ENCODE results near the gene TMC2.

TMC2 gene

DNA sequence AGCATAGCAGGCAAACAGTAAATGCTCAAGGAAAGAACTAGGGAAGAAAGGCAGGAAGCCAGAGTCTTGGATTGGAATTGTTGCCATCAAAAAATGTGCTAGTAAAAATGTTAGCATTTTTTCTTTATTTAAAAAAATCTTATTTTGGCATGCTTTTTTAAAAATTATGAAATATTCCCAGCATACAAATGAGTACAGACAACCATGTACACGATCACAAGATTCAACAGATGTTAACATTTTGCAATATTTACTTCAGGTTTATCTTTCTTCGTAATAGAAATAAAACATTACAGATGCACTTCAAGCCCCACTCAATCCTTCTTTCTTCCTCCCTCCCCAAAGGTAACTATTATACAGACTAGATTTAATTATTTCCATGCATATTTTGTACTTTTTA is 88.7 kb downstream of the TMC2 start:
- DNase-seq (ENCODE audit: low read depth): no peak

DNA sequence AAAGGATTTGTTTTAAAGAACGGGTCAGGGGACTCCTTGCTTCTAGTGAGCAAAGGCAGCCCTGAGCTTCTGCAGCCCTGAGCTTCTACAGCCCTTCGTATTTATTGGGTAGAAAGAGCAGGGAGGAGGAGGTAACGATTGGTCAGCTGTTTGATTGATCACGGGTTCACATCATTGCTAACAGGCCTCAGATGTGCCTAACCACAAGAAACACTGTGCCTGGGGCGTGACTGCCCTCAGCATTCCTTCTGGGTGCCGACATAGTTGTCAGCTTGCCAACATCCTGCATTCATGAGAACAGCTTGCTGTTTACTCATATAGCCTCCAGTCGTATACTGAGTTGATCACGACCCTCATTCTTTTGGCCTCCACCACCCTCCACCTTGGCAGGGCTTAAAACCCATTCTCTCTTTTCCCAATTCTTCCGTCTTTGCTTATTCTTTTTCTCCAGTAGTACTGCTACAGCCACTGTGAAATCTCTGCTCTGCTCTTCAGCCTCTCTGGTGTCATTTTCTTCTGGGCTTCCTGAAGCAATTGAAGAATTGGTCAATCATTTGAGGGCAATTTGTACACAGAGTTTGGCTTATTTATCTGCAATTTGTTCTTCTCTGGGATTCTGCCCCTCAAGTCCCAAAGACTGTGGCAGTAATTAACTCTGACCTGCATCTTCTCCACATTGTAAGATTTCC is 90.6 kb downstream of the TMC2 start:
- peak; percentile 76 for DNase-seq (ENCODE audit: low read depth)

DNA sequence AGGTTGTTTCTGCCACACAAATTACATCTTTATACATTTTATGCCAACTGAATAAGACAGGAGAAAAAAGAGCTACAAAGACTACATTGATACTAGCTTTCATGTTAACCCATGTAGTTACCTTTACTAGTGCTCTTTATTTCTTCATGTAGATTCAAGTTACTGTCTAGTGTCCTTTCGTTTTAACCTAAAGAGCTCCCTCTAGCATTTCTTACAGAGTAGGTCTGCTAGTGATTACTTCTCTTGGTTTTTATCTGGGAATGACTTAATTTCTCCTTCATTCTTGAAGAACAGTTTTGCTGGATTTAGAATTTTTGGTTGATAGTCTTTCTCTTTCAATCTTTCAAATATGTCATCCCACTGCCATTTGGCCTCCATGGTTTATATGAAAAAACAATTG is 94.9 kb downstream of the TMC2 start:
- DNase-seq (ENCODE audit: low read depth): no peak

DNA sequence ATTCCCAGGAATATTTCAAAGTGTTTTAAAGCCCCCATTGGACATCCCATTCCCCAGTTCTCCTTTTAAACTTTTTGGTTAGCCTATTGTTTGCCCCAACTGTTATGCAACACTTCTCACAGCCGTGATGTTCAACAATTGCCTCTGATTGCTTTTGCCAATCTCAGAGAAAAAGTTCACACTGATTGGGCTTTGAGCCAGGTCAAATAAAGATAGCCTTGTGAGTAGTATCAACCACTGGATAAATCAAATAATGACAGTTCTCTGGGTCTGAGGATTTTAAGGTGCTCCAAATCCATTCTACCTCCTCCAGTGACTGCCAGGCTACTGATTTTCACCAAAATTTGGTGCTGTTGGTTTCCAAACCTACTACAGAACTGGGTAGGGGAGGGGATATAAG is 97.0 kb downstream of the TMC2 start:
- DNase-seq (ENCODE audit: low read depth): no peak

DNA sequence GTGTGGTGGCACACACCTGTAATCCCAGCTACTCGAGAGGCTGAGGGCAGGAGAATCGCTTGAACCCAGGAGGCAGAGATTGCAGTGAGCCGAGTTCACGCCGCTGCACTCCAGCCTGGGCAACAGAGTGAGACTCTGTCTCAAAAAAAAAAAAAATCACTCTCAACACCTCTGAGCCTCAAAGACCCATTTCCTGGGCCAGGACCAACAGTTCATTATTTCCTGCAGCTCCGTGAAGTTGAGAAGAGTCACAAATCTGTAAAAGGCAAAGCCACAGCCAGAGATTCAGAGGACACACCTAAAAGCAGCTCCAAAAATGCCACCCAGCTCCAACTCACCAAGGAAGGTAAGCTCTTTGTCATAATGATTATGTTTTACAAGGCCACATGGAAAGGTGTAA is 100.9 kb downstream of the TMC2 start:
- no peak for DNase-seq (ENCODE audit: low read depth)

DNA sequence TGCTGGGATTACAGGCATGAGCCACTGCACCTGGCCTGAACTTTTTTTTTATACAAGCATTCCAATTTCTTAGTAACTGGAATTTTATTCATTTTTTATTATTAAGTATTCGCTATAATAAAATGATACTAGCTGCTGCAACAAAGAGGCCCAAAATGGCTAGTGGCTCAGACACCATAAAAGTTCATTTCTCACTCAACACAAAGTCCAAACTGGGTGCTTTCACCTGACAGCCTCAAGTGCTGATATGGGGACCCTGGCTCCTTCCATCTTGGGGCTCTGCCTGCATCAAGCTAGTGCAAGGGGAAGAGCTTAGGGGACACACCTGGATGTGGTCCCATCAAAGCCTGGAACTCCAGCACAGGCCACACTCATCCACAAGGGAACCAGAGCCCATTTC is 103.9 kb downstream of the TMC2 start:
- no peak for DNase-seq (ENCODE audit: low read depth)

GRCh38 chr20:2640899-2641298 is 104.5 kb downstream of the TMC2 start:
- DNase-seq (ENCODE audit: low read depth): no peak

DNA sequence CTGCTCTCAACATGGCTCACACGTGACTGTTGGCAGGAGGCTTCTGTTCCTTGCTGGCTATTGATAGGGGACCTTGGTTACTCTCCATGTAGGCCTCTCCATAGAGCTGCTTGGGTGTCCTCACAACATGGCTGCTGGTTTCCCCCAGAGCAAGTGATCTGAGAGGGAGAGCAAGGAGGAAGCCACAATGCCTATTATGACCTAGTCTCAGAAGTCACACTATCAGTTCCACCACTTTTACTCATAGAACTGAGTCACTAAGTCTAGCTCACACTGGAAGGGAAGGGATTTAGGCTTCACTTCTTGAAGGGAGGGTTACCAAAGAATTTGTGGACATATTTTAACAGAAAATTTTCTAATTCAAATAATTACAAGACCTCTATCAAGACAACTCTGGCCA is 107.3 kb downstream of the TMC2 start:
- DNase-seq (ENCODE audit: low read depth): no peak

DNA sequence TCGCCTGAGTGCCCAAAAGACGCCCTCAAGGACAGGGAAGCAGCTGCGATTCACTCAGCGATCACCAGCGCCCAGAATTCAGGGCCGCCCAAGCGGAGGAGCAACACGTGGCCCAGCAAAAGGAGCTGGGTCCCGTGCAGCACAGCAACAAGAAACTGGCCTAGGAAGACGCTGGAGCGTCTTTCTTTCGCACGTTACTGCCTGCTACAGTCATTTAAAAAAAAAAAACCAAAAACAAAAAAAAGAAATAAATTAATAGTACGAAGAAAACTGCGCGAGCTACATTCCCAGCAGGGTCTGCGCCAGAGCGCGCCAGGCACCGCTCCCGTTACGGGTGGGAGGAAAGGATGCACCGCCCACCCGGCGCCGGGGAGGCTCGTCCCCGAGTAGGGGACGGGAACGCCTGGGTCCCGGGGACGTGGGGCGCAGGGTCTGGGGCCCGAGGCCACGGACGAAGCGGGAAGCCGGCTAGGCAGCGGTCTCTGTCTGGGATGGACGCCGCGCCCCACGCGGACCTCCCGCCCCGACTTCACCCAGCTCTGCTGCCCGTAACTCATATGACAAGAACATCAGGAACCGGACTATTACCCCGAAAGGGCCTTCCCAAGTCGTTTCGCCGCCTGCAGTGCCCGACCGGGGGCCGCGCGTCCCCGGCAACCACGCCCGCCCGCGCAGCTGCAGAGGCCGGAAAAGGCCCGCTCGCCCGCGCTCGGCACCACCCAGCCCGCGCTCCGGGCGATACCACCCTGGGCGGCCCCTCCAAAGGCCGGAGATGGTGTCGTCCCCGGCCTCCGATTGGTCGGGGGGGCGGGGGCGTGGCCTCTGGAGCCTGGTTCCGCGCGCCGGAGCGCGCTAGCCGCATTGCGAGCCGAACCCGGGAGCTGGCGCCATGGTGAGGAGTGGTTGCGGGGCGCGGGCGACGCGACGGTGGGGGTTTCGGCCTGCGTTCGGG is 115.7 kb downstream of the TMC2 start, which contains the start of gene NOP56:
Gene NOP56 (plus strand): TSS at position 861 of the 952 bp plus-strand sequence. CDS start 29 bp downstream, at position 890.
- DNase-seq (ENCODE audit: low read depth): peak; percentile 79

DNA sequence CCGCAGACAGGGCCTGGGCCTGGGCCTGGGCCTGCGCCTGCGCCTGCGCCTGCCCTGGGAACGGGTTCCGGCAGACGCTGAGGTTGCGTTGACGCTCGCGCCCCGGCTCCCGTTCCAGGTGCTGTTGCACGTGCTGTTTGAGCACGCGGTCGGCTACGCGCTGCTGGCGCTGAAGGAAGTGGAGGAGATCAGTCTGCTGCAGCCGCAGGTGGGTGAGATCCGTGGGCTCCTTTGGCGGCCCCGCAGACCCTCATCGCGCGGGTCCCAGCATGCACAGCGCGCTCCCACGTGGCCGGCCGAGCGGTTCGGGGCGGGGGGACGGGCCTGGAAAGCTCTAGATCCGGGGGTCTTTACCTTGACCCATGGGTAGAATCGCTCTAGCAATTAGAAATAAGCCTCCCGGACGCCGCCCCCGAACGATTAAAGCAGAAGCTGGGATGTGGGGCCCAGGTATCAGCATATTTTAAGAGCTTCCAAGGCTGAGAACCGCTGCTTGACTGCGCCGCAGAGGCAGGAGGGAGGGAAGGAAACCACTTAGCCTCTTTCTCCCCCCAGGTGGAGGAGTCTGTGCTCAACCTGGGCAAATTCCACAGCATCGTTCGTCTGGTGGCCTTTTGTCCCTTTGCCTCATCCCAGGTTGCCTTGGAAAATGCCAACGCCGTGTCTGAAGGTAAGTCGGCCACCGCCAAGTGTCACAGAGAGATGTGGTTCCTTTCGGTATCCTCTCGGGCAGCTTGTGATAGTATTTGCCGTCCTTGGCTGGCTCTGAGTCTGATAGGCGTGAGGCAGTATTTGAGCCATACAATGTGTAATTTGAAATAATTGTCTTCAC is 116.6 kb downstream of the TMC2 start:
- DNase-seq (ENCODE audit: low read depth): peak; percentile 23

DNA sequence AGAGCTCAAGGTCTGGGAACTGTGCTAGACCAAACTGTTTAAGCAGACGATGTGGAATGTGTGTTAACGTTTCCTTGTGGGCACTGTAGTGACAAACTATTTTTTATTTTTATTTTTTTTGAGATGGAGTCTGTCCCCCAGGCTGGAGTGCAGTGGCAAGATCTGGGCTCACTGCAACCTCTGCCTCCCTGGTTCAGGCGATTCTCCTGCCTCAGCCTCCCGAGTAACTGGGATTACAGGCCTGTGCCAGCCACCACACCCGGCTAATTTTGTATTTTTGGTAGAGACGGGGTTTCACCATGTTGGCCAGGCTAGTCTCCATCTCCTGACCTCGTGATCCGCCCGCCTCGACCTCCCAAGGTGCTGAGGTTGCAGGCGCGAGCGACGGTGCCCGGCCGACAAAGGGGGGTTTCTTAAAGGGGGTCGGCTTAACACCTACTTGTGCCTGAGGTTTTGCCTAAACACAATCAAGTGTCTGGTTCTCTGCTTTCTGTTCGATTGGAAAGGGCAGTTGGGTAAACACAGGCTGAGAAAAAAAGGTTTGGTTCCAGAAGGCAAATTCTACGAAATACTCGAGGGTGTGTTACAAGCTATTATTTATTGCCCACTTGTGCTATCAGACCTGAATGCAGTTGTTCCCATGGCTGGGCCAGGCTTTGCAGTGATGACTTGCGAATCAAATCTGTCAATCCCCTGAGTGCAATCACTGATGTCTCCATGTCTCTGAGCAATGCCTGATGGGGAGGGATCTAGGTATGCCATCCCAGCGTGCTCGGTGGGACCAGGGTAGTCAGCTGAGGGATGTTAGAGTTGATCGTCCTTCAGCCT is 117.4 kb downstream of the TMC2 start:
- no peak for DNase-seq (ENCODE audit: low read depth)

GRCh38 chr20:2654384-2654822 is 118.0 kb downstream of the TMC2 start:
- DNase-seq (ENCODE audit: low read depth): no peak

DNA sequence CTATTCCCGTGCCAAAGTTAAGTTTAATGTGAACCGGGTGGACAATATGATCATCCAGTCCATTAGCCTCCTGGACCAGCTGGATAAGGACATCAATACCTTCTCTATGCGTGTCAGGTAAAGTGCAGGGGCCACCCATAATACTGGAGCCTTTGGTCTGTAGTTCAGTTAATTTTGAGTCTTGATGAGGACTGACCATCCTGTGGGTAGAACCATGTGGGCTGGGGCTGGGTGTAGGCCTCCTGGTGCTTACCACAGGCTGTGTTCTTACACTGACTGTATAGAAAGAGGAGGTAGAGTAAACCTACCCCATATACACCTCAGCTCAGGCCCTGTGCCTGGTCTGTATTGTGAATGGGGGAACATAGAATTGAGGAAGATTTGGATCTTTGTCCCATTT is 118.5 kb downstream of the TMC2 start:
- DNase-seq (ENCODE audit: low read depth): no peak

DNA sequence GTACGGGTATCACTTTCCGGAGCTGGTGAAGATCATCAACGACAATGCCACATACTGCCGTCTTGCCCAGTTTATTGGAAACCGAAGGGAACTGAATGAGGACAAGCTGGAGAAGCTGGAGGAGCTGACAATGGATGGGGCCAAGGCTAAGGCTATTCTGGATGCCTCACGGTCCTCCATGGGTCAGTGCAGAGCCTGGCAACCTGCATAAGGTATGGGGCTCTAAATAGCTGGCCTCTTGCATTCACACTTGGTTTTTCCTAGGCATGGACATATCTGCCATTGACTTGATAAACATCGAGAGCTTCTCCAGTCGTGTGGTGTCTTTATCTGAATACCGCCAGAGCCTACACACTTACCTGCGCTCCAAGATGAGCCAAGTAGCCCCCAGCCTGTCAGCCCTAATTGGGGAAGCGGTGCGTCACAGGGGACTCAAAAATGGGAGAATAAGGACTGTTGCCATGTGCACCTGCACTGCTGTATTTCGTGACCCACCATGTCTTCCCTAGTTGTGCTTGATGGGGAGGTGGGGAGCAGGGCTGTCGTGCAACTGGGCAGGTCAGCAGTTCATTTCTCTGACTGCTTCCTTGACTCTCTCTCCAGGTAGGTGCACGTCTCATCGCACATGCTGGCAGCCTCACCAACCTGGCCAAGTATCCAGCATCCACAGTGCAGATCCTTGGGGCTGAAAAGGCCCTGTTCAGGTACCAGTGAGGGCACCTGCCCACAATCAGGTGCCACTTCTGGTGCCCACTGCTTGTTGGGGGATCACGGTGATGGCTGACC is 119.2 kb downstream of the TMC2 start:
- no peak for DNase-seq (ENCODE audit: low read depth)

- DNase-seq (ENCODE audit: low read depth): no peak
Measured at GRCh38 chr20:2656471-2657117, 120.2 kb downstream of the TMC2 start.

DNA sequence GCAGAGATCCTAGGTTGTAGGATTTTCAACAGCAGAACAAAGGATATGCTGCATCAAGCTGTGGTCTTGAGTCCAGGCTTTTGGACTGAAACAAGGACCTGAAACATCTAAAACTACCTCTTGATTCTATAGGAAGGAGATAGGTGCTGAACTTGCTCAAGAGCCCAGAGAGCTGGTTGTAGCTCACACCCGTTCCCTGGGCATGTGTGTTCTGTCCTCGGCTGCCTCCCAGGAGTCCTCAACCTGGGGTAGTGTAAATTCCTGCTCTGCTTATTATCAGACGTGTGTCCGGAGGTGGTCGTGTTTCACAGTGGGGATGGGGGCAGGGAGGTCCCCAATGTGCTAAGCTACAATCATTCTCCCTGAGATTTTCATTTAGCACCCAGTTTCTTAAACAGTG is 120.9 kb downstream of the TMC2 start:
- DNase-seq (ENCODE audit: low read depth): no peak

DNA sequence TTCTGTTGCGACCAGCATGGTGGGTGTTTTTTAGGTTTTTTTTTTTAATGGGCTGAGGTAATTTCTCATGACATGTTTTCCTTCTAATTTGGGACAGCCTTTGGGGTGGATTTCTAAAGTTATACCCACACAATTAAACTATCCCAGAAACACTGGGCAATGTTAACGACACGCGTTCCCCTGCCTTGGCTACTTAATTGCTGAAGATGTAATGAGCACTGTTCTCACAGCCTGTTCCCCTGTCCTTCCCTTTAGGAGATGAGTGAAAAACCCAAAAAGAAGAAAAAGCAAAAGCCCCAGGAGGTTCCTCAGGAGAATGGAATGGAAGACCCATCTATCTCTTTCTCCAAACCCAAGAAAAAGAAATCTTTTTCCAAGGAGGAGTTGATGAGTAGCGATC is 121.3 kb downstream of the TMC2 start:
- DNase-seq (ENCODE audit: low read depth): no peak

GRCh38 chr20:2658414-2659354 is 122.3 kb downstream of the TMC2 start:
- no peak for DNase-seq (ENCODE audit: low read depth)

DNA sequence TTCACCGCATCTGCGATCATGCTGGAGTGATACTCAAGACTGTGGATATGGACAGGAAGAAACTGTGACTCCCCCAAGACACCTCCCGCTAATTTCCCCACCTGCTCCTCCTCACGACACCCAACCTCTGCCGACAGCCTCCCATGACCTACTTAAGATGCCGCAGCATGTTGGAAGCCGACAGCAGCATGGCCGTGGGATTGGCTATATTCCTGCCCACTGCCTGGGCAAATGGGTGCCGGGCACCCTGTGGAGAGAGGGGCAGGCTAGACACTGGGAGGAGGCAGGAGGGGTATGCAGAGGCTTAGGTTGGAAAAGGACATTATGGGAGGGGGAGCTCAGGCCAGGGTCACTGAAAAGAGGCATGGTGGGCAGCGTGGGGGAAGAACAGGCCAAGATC is 123.2 kb downstream of the TMC2 start:
- DNase-seq (ENCODE audit: low read depth): no peak
